Adrenal gland (tissue), 12 donors: Measurements from ENCODE around the gene MLH3. TPM values are rescaled to one million over a fixed set of nuclear protein-coding genes. Genes with fewer than 3 reads are reported as not detected.

Source experiments
- DNase-seq, 7 donors: peaks; one replicate each; pipeline ENCODE4 v3.0.0-alpha.2; 2019 to 2020
- H3K27ac ChIP-seq, 5 donors: fragments of 200-600 bp; sonication (generic) in 4 of 5; 1 replicate in 3 of 5; 2 replicates in 2 of 5; pipeline versions ENCODE4 v1.5.1 to v1.8.0; 2016 to 2020; ENCODE audit warnings: mild to moderate bottlenecking in 1 of 5
- H3K27me3 ChIP-seq: fragments of 200-600 bp; 2 replicates; pipeline ENCODE4 v1.8.0; 2021
- H3K36me3 ChIP-seq, 2 donors: fragments of 200-600 bp; replicated peaks in 1 of 2; 1 replicate in 1 of 2; 2 replicates in 1 of 2; pipeline versions ENCODE4 v1.5.1 to v1.8.0; 2018 to 2022
- H3K4me1 ChIP-seq, 2 donors: fragments of 200-600 bp; replicated peaks in 1 of 2; 1 replicate in 1 of 2; 2 replicates in 1 of 2; pipeline versions ENCODE4 v1.5.1 to v1.8.0; 2018 to 2021
- H3K4me3 ChIP-seq, 4 donors: fragments of 200-600 bp; sonication (generic) in 3 of 4; one replicate each; pipeline ENCODE4 v1.5.1; 2016 to 2018
- H3K9me3 ChIP-seq, 3 donors: fragments of 200-600 bp; sonication (generic) in 1 of 3; replicated peaks in 1 of 3; 1 replicate in 2 of 3; 2 replicates in 1 of 3; pipeline versions ENCODE4 v1.5.1 to v1.8.0; 2016 to 2021
- CTCF ChIP-seq, 6 experiments: fragments of 450-650 bp in 4 of 6; fragments of 200-600 bp in 2 of 6; sonication (generic) in 1 of 6; IDR thresholded peaks; 1 replicate in 5 of 6; 2 replicates in 1 of 6; pipeline versions ENCODE4 v1.5.1 to v1.8.0; 2016 to 2021; ENCODE audit warnings: antibody characterized with exemption in 6 of 6, mild to moderate bottlenecking in 2 of 6, moderate library complexity in 1 of 6
- POLR2A ChIP-seq, 2 donors: fragments of 450-650 bp; IDR thresholded peaks; one replicate each; pipeline ENCODE4 v1.6.1; 2017; ENCODE audit warnings: antibody characterized with exemption in 2 of 2, mild to moderate bottlenecking in 2 of 2, moderate library complexity in 1 of 2
- WGBS, 4 donors: extraction: QIAGEN DNeasy Blood & Tissue Kit in 2 of 4; methylation state at CpG; one replicate each; pipeline versions ENCODE4 v1.1.5 to v1.1.7; 2013 to 2017; 5-methylcytosine and 5-hydroxymethylcytosine counted together
- intact Hi-C, 2 donors: fragments of 100-400 bp; cut with DNase I; formaldehyde crosslinking; loops; one replicate each; pipeline versions ENCODE4 v1.14.1 to v1.15.0; 2022 to 2023
- polyA plus RNA-seq, 3 donors: library from polyadenylated mRNA; stranded (reverse); fragments of 200-250 nt in 2 of 3; fragments of 350-450 nt in 1 of 3; fragmentation: Illumina TruSeq in 1 of 3; extraction: RNeasy Lipid Tissue Mini Kit (QIAGEN cat#74804) in 1 of 3; gene quantifications; one replicate each; pipeline ENCODE4 v1.2.3, GENCODE V29; 2013 to 2014
- total RNA-seq, 9 donors: library from RNA; depleted of rRNA in 4 of 9; stranded (reverse); fragments of >200 nt in 4 of 9; fragments of 120-200 nt in 1 of 9; fragmentation: NEBNext Ultra II Directional in 1 of 9; extraction: Animal tissue kit (Norgen Biotek cat#: 25700) in 1 of 9; gene quantifications; one replicate each; pipeline versions ENCODE4 v1.1.0 to v1.2.4, GENCODE V29; 2013 to 2023
- donor health status: healthy with polysubstance abuse.
- donor health status: Bipolar disorder and iron deficiency.
- donor health status: DM: yes; HTN: yes; CAD: no.
- donor health status: DM: no; HTN: no; CAD: no.
- donor health status: DM: no; HTN: no; CAD: no.
- donor health status: DM: yes; HTN: yes; CAD: no.

Gene MLH3
- total and polyA plus RNA-seq, 12 donors: 22.2 to 51.4 (median 32.2) TPM

- H3K36me3 ChIP-seq: peaks cover 0 to 4% of the 10 kb centered on the region in 2 donors
- H3K27ac ChIP-seq: peak overlapping the region in 1 of 5 donors; percentile 4
- no peaks in the 10 kb centered on the region for H3K27me3 ChIP-seq
- H3K4me1 ChIP-seq: peaks cover 36 to 57% of the 10 kb centered on the region in 2 donors
- H3K4me3 ChIP-seq: no peak overlapping the region
- no peaks in the 10 kb centered on the region for H3K9me3 ChIP-seq
- WGBS, 4 donors: 75 to 84% (median 76%) methylated on average over 8 of the region's 8 CpGs
- DNase-seq: no peak
- no peak for TF ChIP-seq POLR2A (IDR thresholded peaks at IDR 0.05)
- TF ChIP-seq CTCF (IDR thresholded peaks at IDR 0.05): no peak
- intact Hi-C loops: no loop called here
Measured at GRCh38 chr14:75044752-75045151, 6.5 kb downstream of the MLH3 start.

DNA sequence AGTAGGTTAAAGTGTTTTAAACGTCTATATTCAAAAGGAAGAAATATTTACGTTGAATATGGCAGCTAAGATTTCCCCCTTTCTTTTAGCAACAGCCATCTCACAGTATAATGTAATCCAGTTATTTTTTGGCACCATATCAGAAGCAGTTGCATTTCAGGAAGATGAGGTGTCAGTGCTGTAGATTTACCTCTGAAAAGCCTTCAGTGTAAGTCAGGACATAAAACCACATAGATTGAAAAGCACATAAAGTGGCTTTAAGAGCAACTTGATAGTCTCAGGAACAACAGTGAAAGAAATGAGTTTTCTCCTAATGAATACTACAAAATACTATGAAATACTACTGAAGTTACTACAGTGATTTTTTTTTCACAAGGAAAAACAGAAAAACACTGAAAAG lies 6.9 kb downstream of the MLH3 start:
- Histone ChIP-seq H3K4me3 (no peak overlapping the region), H3K9me3 (no peaks in the 10 kb centered on the region), H3K4me1 (peaks cover 32 to 55% of the 10 kb centered on the region in 2 donors), H3K27me3 (no peaks in the 10 kb centered on the region), H3K27ac (no peak overlapping the region), H3K36me3 (peaks cover 0 to 4% of the 10 kb centered on the region in 2 donors)
- no peak for DNase-seq
- TF ChIP-seq POLR2A (IDR thresholded peaks at IDR 0.05) (no peak), CTCF (IDR thresholded peaks at IDR 0.05) (no peak)
- WGBS, 4 donors: 9 to 34% (median 24%) methylated on average over 2 of the region's 2 CpGs
- intact Hi-C loops: no loop called here

- no peak overlapping the region for H3K27ac ChIP-seq
- TF ChIP-seq POLR2A (IDR thresholded peaks at IDR 0.05): no peak
- TF ChIP-seq CTCF (IDR thresholded peaks at IDR 0.05): no peak
- H3K4me1 ChIP-seq: peaks cover 22 to 46% of the 10 kb centered on the region in 2 donors
- WGBS, 4 donors: 42 to 62% (median 59%) methylated on average over 6 of the region's 6 CpGs
- intact Hi-C loops: no loop called here
- H3K27me3 ChIP-seq: no peaks in the 10 kb centered on the region
- no peak overlapping the region for H3K4me3 ChIP-seq
- no peak for DNase-seq
- peaks cover 0 to 17% of the 10 kb centered on the region in 2 donors for H3K36me3 ChIP-seq
- H3K9me3 ChIP-seq: no peaks in the 10 kb centered on the region
Measured at GRCh38 chr14:75042035-75042434, 9.2 kb downstream of the MLH3 start.

GRCh38 chr14:75041613-75042012 lies 9.7 kb downstream of the MLH3 start:
- no peak for TF ChIP-seq POLR2A (IDR thresholded peaks at IDR 0.05)
- no peak for TF ChIP-seq CTCF (IDR thresholded peaks at IDR 0.05)

More at GRCh38 chr14:75041613-75042012, 9.7 kb downstream of the MLH3 start:
- H3K9me3 ChIP-seq: no peaks in the 10 kb centered on the region
- DNase-seq: no peak
- no peak overlapping the region for H3K27ac ChIP-seq
- H3K4me1 ChIP-seq: peaks cover 21 to 46% of the 10 kb centered on the region in 2 donors
- H3K36me3 ChIP-seq: peaks cover 0 to 17% of the 10 kb centered on the region in 2 donors
- intact Hi-C loops: no loop called here
- 84 to 90% (median 87%) methylated on average over 4 of the region's 4 CpGs for WGBS, 4 donors
- no peaks in the 10 kb centered on the region for H3K27me3 ChIP-seq
- H3K4me3 ChIP-seq: no peak overlapping the region
